Body of pancreas (tissue), 4 donors: ENCODE measurements around the gene GMDS. TPM values are rescaled to one million over a fixed set of nuclear protein-coding genes. Genes with fewer than 3 reads are reported as not detected.

ENCODE experiments used
- ATAC-seq: fragments of 150-250 bp; one replicate; pipeline ENCODE4 v1.9.1; 2016
- DNase-seq, 4 donors: peaks; one replicate each; pipeline ENCODE4 v3.0.0-alpha.2; 2019
- H3K27ac ChIP-seq, 4 donors: fragments of 200-600 bp; sonication (generic); 1 replicate in 3 of 4; 2 replicates in 1 of 4; pipeline versions ENCODE4 v1.5.1 to v1.6.1; 2016 to 2019; ENCODE audit warnings: mild to moderate bottlenecking in 1 of 4, mixed read lengths in 1 of 4, moderate library complexity in 1 of 4
- H3K27me3 ChIP-seq, 2 donors: fragments of 200-600 bp; sonication (generic); one replicate each; pipeline ENCODE4 v1.6.0; 2016; ENCODE audit warnings: mild to moderate bottlenecking in 1 of 2
- H3K36me3 ChIP-seq, 2 donors: fragments of 200-600 bp; sonication (generic); replicated peaks in 1 of 2; 2 replicates each; pipeline ENCODE4 v1.5.1; 2016; ENCODE audit warnings: low read depth in 2 of 2; ENCODE audit not compliant: insufficient read depth in 1 of 2
- H3K4me1 ChIP-seq: fragments of 200-600 bp; sonication (generic); one replicate; pipeline ENCODE4 v1.6.0; 2016
- H3K4me3 ChIP-seq, 2 donors: fragments of 200-600 bp; sonication (generic); 1 replicate in 1 of 2; 2 replicates in 1 of 2; pipeline ENCODE4 v1.5.1; 2016 to 2019
- H3K9me3 ChIP-seq, 3 donors: fragments of 200-600 bp; sonication (generic); 1 replicate in 2 of 3; 2 replicates in 1 of 3; pipeline ENCODE4 v1.5.1; 2016
- CTCF ChIP-seq, 7 experiments: fragments of 450-650 bp in 4 of 7; fragments of 200-600 bp in 3 of 7; sonication (generic) in 3 of 7; IDR thresholded peaks; one replicate each; pipeline ENCODE4 v1.5.1; 2016 to 2019; ENCODE audit warnings: antibody characterized with exemption in 7 of 7
- POLR2A ChIP-seq, 3 donors: fragments of 450-650 bp; IDR thresholded peaks; one replicate each; pipeline ENCODE4 v1.6.1; 2016; ENCODE audit warnings: antibody characterized with exemption in 3 of 3, mild to moderate bottlenecking in 2 of 3
- WGBS, 2 donors: methylation state at CpG; one replicate each; pipeline ENCODE4 v1.1.5; 2017; 5-methylcytosine and 5-hydroxymethylcytosine counted together
- intact Hi-C: fragments of 100-400 bp; cut with DNase I; formaldehyde crosslinking; loops from one replicate; pipeline ENCODE4 v1.15.1; 2023
- total RNA-seq, 2 donors: library from RNA; depleted of rRNA; stranded (reverse); fragments of >200 nt; gene quantifications; one replicate each; pipeline ENCODE4 v1.1.0, GENCODE V29; 2016

GMDS gene
- total RNA-seq, 2 donors from 2014 or later, result 34.5 to 63.3 TPM

DNA sequence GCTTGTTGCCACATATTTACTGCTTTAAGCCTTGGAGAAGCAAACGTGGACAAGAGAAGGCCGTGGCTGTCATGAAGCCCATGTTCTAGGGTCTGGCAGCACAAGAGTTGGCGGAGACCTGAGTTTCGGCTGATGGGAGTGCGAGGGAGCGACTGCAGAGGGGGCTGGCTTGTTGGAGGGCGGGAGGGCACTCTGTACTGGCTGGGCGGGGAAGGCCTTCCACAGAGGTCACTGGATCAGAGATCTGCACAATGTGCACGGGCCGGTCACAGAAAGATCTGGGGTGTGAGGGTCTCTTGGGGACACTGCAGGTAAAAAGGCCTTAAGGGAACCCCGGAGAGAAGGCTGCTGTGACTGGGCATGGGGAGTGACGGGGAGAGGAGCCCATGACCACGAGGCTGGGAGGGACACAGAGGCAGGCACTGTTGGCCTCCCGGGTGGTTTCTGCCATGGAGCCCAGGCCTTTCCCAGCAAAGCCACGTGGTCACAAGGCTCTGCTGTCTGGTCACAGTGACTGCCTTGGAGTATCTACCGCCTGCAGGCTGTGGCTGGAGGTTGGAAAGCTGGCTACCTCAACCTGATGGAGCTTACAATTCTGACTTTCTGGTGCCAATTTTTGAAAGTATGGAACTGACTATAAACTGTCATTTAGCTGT, 611.9 kb downstream of the GMDS start:
- DNase-seq (no peak), ATAC-seq (no peak)
- Histone ChIP-seq H3K4me3 (no peak overlapping the region), H3K27me3 (no peaks in the 10 kb centered on the region), H3K27ac (no peak overlapping the region), H3K9me3 (no peaks in the 10 kb centered on the region), H3K4me1 (no peaks in the 10 kb centered on the region), H3K36me3 (no peaks in the 10 kb centered on the region)
- TF ChIP-seq POLR2A (IDR thresholded peaks at IDR 0.05) (no peak), CTCF (IDR thresholded peaks at IDR 0.05) (no peak)
- intact Hi-C loops, result loop anchor here (10.0 kb wide), 1 partner anchor 141 kb away; no protein-coding TSS in a partner anchor
- WGBS, 2 donors, result 91 to 92% methylated on average over 16 of the region's 16 CpGs

GRCh38 chr6:1631251-1631650, 614.2 kb downstream of the GMDS start:
- Histone ChIP-seq H3K36me3 (no peaks in the 10 kb centered on the region), H3K27me3 (no peaks in the 10 kb centered on the region), H3K9me3 (no peaks in the 10 kb centered on the region), H3K4me3 (no peak overlapping the region), H3K27ac (peak overlapping the region in 3 of 4 donors; percentile 56 to 69 (median 62)), H3K4me1 (no peaks in the 10 kb centered on the region)
- TF ChIP-seq POLR2A (IDR thresholded peaks at IDR 0.05) (no peak), CTCF (IDR thresholded peaks at IDR 0.05) (no peak)
- intact Hi-C loops, result loop anchor here (10.0 kb wide), 1 partner anchor 144 kb away; no protein-coding TSS in a partner anchor
- DNase-seq (no peak), ATAC-seq (peak; percentile 25)
- 85 to 90% methylated on average over 4 of the region's 4 CpGs for WGBS, 2 donors

- intact Hi-C loops, result loop anchor here (10.0 kb wide), 1 partner anchor 144 kb away; no protein-coding TSS in a partner anchor
- WGBS, 2 donors, result 75 to 80% methylated on average over 11 of the region's 11 CpGs
- no peaks in the 10 kb centered on the region for H3K27me3 ChIP-seq
- peak overlapping the region in 3 of 4 donors; percentile 56 to 69 (median 62) for H3K27ac ChIP-seq
- H3K4me1 ChIP-seq, result no peaks in the 10 kb centered on the region
- no peaks in the 10 kb centered on the region for H3K36me3 ChIP-seq
- ATAC-seq (peak; percentile 90), DNase-seq (peak in 3 of 4 donors; percentile 42 to 60 (median 58))
- H3K4me3 ChIP-seq, result no peak overlapping the region
- TF ChIP-seq CTCF (IDR thresholded peaks at IDR 0.05) (no peak), POLR2A (IDR thresholded peaks at IDR 0.05) (no peak)
- H3K9me3 ChIP-seq, result no peaks in the 10 kb centered on the region
These were observed 614.6 kb downstream of the GMDS start for GRCh38 chr6:1630771-1631217.

DNA sequence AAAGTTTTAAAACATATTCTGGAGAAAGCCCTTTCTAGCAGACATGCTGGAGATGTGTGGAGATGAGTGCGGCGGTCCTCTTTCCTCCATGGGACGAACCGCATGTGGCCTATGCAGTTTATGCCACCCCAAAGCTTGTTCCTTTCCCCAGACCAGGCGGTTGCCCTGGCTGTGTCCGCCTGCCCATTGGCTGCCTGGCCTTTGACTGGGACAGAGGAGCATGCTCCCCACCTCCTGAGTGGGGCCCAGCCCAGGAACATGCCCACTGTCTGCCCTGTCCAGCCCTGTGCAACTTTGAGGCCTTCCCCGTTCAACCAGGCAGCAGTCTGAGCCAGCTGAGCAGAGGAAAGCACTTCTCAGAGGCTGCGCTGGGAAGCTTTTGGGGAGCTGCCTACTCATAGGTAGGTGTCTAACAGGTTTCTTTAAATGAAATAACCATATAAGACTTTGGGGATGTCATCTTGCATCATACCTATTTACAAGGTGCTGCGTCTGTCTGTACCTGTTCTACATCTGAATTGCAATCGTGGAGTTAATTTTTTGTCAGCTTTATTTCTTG, 615.1 kb downstream of the GMDS start:
- H3K27me3 ChIP-seq, result no peaks in the 10 kb centered on the region

More for the DNA sequence above, 615.1 kb downstream of the GMDS start:
- Histone ChIP-seq H3K36me3 (no peaks in the 10 kb centered on the region), H3K27ac (peak overlapping the region in 2 of 4 donors; percentile 47 to 69), H3K4me1 (no peaks in the 10 kb centered on the region), H3K9me3 (no peaks in the 10 kb centered on the region), H3K4me3 (no peak overlapping the region)
- WGBS, 2 donors, result 89 to 92% methylated on average over 8 to 10 of the region's 10 CpGs
- intact Hi-C loops, result loop anchor here (10.0 kb wide), 1 partner anchor 145 kb away; no protein-coding TSS in a partner anchor
- TF ChIP-seq CTCF (IDR thresholded peaks at IDR 0.05) (no peak), POLR2A (IDR thresholded peaks at IDR 0.05) (no peak)
- ATAC-seq (no peak), DNase-seq (no peak)
